GM18508 (cell line): ENCODE measurements around the gene GNB1L.
"Not testable (repeated sequence)": the region's sequence is repeated elsewhere in the genome, so short reads cannot be mapped to it uniquely, and the experiment has no call there.

Experiments
- ATAC-seq: cut with Tn5 transposase; IDR thresholded peaks from one replicate; pipeline ENCODE4 v1.9.1; 2021; ENCODE audit warnings: moderate number of reproducible peaks; ENCODE audit not compliant: insufficient read depth, unreplicated experiment

The GNB1L gene

GRCh38 chr22:19890502-19891316 is 36.0 kb upstream of the GNB1L start:
- ATAC-seq: no peak

- no peak for ATAC-seq
Measured at GRCh38 chr22:19889951-19890350, 35.3 kb upstream of the GNB1L start.

DNA sequence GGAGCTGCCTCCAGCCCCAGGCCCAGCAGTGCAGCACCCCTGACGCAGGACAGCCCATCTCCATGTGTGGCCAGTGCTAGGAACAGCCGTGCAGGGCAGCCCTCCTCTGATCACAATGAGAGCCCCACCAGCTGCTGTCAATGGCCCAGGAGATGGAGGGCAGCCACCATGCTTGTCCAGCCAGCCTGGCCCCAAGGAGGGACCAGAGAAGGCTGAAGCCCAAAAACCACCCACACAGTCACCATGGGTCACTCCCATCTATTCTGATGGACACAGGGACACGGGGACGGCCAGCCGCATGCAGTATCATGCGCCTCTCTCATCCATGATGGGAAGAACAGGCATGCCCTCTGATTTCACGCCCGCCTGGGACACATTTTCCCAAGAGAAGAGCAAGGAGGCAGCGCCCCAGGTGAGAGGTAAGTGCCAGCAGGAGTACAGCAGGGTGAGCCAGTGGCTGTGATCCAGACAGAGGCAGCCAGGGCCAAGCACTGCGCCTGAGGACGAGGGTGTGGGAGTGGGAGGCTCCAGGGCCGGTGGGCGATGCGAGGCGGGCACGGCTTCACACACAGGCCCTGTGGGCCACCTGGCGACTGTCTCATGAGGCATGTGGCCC is 33.6 kb upstream of the GNB1L start:
- ATAC-seq: no peak

GRCh38 chr22:19887256-19887985 is 32.7 kb upstream of the GNB1L start:
- ATAC-seq: no peak

DNA sequence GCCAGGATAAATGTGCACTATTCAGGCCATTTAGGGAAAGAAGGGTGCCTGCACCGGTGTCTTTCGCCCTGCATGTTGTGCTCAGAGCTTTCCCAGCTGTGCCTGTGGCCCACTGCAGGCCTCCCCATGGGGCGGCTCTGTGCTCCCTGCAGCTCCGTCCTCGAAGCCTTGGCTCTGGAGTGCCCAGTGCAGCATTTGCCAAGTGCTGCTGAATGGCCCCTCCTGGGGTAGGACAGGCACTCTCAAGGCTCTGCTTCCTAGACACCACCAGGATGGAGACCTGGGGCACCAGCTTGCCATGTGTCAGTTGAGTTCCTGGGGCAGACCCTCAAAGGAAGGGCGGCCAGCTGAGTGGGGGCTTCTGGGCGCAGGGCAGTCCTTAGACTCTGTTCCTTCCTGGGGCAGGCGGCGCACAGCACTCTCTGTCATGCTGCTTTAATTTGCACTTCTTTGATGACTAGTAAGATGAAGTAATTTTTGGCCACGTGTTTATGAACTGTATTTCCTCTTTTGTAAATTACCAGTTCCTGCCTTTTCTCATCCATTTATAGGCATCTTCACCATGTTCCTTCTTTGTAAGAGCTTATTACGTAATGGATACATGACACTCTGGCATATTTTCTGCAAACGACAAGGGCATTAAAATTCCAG is 32.1 kb upstream of the GNB1L start:
- no peak for ATAC-seq

DNA sequence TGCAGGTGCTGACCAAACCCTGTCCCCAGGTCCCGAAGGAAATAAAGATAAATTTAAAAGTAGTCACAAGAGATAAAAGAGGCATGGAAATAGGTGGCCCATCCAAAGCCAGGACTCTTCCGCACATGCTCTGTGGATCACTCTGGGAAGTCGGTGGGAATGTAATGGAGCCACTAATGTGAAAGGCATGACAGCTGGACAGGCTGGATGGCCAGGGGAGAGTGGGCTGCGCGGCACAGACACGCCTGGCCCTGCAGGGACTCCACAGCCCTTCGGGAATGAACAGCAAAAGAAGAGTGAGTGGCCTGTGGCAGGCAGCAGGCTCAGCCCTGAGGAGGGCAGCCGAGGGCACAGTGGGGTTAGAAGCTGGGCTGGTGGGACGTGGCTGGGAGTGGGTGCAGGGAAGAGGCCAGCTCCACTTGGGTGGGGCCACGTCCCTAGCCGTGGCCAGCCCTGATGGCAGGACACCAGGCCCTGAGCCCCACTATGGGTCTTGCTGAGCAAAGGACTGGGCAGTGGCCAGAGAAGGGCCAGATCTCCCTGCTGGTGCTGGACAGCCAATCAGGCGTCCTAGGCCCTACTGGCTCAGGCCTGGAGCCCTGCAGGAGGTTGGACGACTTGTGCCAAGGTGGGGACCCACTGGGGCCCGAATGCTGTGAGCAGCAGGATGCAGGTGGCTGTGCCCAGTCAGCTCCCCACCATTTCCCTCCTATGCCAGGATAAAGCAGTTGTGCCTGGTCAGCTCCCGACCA is 31.3 kb upstream of the GNB1L start:
- ATAC-seq: no peak

DNA sequence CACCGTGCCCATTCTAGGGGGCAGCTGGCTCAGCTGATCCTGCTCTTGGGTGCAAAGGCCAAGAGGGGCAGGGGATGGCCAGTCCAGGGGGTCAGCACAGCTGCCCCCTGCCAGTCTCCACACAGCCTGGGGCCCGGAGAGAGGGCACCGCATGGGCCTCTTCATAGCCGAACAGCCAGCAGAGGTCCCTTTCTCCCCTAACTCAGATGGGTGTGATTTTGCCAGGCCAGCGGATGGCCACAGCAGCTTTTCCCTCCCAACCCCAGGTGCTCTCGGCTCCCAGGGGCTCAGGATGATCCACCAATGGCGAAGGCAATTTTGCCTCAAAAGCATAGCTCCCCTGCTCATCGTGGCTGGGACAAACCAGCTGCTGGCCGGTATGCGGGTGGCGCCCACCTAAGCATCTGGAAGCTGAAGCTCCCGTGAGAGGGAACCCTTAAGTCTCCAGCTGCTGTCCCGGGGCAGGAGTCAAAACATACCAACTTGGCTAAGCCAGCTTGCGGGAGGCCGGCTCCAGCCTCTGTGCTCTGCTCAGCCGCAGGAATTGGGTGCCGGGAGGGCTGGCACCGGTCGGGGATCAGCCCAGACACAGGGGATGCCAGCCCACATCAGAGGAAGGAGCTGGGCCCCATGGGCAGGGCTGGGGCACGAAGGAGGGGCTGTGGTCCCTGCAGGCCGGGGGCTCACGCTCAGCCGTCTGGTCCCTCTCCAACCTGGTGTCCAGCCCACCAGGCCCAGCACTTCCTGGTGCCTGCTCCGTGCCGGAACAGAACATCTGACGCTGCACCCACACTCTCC is 30.5 kb upstream of the GNB1L start:
- ATAC-seq: no peak

DNA sequence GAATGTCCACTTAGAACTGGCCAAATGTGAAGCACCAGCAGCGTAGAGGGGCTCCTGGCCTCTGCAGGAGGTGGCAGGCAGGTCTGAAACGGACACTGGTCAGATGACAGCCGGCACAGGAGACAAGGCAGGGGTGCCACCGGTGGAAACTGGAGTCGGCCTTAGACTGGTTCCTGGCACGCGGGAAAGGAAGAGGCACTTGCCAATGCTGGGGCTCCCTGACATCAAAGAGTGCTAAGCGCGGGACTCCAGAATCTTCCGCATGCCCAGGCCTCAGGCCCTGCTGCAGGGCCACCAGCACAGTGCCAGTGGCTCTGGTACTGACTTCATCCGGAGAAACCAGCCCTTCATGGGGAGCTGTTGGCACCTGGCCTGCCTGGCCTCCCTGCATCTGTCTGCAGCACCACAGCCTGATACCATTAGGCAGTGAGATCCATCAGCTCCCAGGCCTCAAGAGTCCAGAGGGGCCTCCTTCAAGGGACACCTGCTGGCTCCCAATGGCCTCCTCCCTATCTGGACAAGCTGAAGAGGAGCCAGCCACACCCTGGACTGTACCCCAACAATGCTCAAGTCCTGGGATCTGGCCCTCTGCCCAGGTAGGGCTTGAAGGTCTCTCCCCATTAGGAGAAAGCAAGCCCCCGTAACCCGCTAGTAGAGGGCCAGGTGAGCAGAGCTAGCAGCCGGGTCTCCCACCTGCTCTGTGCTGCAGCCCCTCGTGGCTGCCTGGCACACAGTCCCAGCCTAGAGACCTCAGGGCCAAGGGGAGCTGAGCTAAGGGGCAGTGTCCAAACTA is 29.7 kb upstream of the GNB1L start:
- ATAC-seq: no peak

DNA sequence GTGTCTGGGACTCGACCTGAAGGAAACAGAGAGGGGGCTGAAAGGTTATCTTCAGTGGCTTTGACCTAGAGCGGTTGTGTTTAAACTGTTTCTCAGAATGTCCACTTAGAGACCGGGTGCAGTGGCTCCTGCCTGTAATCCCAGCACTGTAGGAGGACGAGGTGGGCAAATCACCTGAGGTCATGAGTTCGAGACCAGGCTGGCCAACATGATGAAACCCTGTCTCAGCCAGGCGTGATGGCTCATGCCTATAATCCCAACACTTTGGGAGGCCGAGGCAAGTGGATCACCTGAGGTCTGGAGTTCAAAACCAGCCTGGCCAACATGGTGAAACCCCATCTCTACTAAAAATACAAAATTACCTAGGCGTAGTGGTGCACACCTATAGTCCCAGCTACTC is 28.8 kb upstream of the GNB1L start:
- not testable (repeated sequence) for ATAC-seq

- no peak for ATAC-seq
Measured at GRCh38 chr22:19882446-19883381, 28.0 kb upstream of the GNB1L start.

DNA sequence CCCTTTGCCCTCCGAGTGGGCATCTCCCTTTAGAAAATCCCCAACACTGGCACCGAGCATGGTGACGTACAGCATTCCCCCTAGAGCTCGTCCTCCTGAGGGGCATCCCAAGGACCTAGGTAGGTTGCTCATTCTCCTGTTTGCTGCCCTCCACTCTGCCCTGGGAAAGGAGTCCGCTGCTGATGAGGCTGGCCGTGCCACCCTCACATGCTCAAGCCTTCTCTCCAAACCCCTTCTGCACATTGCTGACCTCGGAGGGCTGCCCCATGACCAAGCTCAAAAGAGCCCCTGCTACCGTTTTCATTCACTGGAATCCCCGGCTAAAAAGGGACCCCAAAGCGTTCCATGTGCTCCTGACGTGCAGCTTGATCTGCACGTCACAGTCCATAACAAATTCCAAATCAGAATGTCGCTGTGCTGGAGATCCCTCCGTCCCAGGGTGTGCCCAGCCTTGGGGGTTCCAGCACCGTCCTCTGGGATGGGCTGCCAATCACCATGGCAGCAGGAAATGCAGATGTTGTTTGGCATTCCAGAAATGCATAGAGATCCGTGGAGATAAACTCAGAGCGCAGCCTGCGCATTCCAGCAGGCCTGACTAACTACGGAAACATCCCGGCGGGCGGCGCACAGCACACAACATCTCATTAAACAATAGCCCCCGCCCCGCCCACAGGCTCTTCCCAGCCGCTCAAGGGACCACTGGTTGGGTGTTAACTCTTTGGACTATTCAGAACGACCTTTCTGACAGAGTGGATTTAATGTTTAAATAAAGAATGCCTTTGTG is 26.3 kb upstream of the GNB1L start:
- ATAC-seq: no peak

DNA sequence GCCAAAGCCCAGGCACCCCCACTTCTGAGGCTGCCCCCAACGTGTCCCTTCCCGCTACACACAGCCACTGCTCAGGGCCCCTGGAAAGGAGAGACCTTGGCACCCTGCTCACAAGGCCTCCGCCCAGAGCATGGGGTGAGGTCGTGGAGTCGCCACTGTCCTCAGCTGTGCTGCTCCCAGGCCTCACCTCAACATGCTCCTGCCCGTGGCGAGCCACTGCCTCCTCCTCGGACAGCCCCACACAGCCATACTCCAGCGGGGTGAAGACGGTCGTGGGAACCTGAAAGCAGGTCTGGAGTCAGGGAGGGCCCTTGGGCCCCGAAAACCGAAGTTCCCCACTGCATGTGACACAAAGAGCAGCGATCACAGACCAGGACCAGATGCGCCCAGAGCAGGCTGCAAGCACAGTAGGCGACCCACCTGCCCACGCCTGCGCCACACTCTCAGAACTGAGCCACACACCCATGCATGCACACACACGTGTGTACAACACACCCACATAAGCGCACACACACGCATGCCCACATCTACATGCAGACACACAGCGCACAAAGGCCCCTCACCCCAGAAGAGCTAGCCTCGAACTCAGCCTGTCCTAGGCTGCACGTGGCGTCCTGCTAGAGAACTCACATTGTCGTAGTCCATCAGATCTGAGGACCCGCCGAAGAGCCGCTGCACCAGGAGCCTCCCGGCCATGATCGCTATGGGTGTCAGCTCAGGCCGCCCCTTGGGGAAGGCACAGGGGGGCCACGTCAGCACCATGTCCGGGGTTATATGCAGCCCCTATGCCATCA is 25.5 kb upstream of the GNB1L start:
- ATAC-seq: no peak

DNA sequence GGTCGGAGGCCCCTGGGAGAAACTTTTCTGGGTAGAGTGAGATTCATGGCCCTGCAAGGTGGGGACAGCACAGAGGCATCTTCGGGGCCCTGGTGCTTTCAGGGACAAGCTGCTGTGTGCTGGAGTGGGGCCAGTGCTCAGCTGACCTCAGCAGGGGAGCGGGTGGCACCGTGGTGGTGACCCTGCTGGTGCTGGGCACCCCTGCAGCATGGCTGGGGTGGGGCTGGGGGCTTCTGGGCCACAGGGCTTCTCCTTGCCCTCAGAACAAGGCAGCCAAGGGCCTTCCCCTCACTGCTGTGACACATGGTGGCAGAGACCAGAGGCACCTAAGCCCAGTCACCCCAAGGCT is 24.9 kb upstream of the GNB1L start:
- ATAC-seq: no peak

GRCh38 chr22:19879246-19879570 is 24.5 kb upstream of the GNB1L start:
- no peak for ATAC-seq

DNA sequence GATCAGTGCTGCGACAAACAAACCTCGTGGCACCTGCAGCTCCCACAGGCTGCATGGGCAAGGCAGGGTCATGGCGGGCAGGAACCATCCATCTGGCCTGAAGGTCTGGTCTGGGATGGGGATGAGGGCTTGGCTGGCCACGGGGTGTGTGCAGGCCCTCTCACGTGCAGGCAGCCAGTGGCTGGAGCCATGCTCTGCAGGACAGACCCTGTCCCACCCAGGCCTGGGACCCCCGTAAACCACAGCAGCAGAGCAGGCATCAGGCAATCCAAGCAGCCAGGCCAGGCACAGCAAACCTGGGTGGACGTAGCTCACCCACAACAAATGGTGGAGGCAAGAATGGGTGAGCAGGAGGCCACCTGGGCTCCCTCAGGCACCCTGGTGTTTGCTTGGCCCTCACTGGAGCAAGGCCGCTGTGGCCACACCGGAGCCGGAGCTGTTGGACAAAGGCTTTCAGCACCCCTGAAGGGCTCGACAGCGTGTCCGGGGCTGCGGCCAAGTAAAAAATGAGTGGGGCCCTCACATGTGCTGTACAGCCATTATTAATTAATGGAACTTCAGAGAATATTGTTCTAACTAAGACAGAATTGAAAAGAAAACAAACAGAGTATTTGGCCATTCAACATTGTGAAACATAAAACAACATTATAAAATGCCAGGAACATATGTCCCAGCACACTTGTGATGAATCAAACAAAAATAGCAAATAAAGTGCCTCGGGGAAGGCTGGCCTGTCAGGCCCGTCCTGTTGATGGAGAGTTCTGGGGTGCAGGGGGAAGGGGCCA is 24.0 kb upstream of the GNB1L start:
- ATAC-seq: no peak
